ENCODE measurements around the gene AMOTL1. TPM values are rescaled to one million over a fixed set of nuclear protein-coding genes. Genes with fewer than 3 reads are reported as not detected.

Gene AMOTL1
- total RNA-seq, 4 donors from 2014 or later: 32.0 to 67.6 (median 56.8) TPM

- no peak for TF ChIP-seq CTCF (IDR thresholded peaks at IDR 0.05)
- DNase-seq (ENCODE audit: low spot score): no peak
- peak; percentile 76 for ATAC-seq (ENCODE audit: low FRiP score)
These were observed 8.5 kb downstream of the AMOTL1 start for GRCh38 chr11:94776351-94777321.

- ATAC-seq (ENCODE audit: low FRiP score): no peak
- DNase-seq (ENCODE audit: low spot score): no peak
- no peak for TF ChIP-seq CTCF (IDR thresholded peaks at IDR 0.05)
These were observed 12.3 kb downstream of the AMOTL1 start for GRCh38 chr11:94780432-94780831.

GRCh38 chr11:94781837-94782236 lies 13.7 kb downstream of the AMOTL1 start:
- DNase-seq (ENCODE audit: low spot score): no peak
- no peak for ATAC-seq (ENCODE audit: low FRiP score)
- TF ChIP-seq CTCF (IDR thresholded peaks at IDR 0.05): no peak

GRCh38 chr11:94782446-94782845 lies 14.3 kb downstream of the AMOTL1 start:
- DNase-seq (ENCODE audit: low spot score) (no peak), ATAC-seq (ENCODE audit: low FRiP score) (no peak)
- no peak for TF ChIP-seq CTCF (IDR thresholded peaks at IDR 0.05)

- no peak for ATAC-seq (ENCODE audit: low FRiP score)
- no peak for DNase-seq (ENCODE audit: low spot score)
- TF ChIP-seq CTCF (IDR thresholded peaks at IDR 0.05): no peak
These were observed 16.7 kb downstream of the AMOTL1 start for GRCh38 chr11:94784884-94785283.

GRCh38 chr11:94785509-94785908 lies 17.4 kb downstream of the AMOTL1 start:
- no peak for ATAC-seq (ENCODE audit: low FRiP score)
- no peak for TF ChIP-seq CTCF (IDR thresholded peaks at IDR 0.05)
- no peak for DNase-seq (ENCODE audit: low spot score)
